Raji (cell line): ENCODE data around the gene DNASE1L2.

Source experiments
- POLR2A ChIP-seq: IDR thresholded peaks from 2 replicates; pipeline ENCODE4 v1.6.1; 2011; ENCODE audit warnings: low read depth, low read length, control low read depth; ENCODE audit not compliant: insufficient read depth

Gene DNASE1L2

GRCh38 chr16:2229632-2230250 is 6.5 kb upstream of the DNASE1L2 start:
- TF ChIP-seq POLR2A, result no peak

- no peak for TF ChIP-seq POLR2A
These were observed 5.9 kb upstream of the DNASE1L2 start for GRCh38 chr16:2230376-2230775.

GRCh38 chr16:2231016-2231931 is 5.0 kb upstream of the DNASE1L2 start:
- TF ChIP-seq POLR2A, result no peak

- no peak for TF ChIP-seq POLR2A
These were observed 3.9 kb upstream of the DNASE1L2 start for GRCh38 chr16:2232094-2232990.

GRCh38 chr16:2233046-2233775 is 3.0 kb upstream of the DNASE1L2 start:
- no peak for TF ChIP-seq POLR2A

GRCh38 chr16:2233872-2234812 is 2.1 kb upstream of the DNASE1L2 start:
- TF ChIP-seq POLR2A, result no peak

GRCh38 chr16:2234813-2235170 is 1.5 kb upstream of the DNASE1L2 start:
- TF ChIP-seq POLR2A, result no peak

GRCh38 chr16:2235234-2235651 is 1.0 kb upstream of the DNASE1L2 start:
- TF ChIP-seq POLR2A, result no peak

- TF ChIP-seq POLR2A, result no peak
These were observed 428 bp upstream of the DNASE1L2 start for GRCh38 chr16:2235695-2236336.

GRCh38 chr16:2237102-2237482 is 848 bp downstream of the DNASE1L2 start:
- no peak for TF ChIP-seq POLR2A

GRCh38 chr16:2237493-2238149 is 1.4 kb downstream of the DNASE1L2 start:
- TF ChIP-seq POLR2A, result no peak

- TF ChIP-seq POLR2A, result 0 out of 2 replicates have a peak, but pooled peaks have one; percentile 19
These were observed 2.0 kb downstream of the DNASE1L2 start for GRCh38 chr16:2238150-2238837.
